ENCODE results near the gene CDKN1A.
"Not testable (repeated sequence)": the region's sequence is repeated elsewhere in the genome, so short reads cannot be mapped to it uniquely, and the experiment has no call there.

The CDKN1A gene

DNA sequence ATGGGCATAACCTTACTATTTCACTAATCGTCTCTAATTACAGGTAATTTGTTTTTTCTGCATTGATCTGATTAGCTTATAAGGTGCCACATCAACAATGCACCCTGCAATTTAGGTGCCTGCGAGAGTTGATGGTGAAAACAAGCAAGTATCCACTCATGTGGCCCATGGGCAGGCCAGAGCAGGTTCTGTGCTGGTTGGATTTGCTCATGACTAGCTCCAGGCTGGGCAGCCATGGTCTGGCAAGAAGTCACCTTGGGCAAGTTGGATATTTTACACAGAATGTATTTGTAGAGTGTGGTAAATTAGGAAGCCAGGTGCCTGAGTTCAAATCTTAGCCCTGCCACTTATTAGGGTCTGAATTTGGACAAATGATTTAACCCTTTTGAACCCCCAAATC, 44.4 kb downstream of the CDKN1A start:
- DNase-seq: no peak

DNA sequence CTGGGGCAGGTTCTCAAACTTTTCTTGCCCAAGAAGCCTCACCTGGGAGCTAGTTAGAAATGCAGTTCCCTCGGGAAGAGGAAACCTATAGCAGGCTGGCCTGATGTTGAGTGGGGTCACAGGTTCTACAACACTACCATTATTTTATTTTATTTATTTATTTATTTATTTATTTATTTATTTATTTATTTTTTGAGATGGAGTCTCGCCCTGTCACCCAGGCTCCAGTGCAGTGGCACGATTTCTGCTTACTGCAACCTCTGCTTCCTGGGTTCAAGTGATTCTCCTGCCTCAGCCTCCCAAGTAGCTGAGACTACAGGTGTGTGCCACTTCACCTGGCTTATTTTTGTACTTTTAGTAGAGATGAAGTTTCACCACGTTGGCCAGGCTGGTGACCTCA, 45.5 kb downstream of the CDKN1A start:
- DNase-seq: not testable (repeated sequence)

DNA sequence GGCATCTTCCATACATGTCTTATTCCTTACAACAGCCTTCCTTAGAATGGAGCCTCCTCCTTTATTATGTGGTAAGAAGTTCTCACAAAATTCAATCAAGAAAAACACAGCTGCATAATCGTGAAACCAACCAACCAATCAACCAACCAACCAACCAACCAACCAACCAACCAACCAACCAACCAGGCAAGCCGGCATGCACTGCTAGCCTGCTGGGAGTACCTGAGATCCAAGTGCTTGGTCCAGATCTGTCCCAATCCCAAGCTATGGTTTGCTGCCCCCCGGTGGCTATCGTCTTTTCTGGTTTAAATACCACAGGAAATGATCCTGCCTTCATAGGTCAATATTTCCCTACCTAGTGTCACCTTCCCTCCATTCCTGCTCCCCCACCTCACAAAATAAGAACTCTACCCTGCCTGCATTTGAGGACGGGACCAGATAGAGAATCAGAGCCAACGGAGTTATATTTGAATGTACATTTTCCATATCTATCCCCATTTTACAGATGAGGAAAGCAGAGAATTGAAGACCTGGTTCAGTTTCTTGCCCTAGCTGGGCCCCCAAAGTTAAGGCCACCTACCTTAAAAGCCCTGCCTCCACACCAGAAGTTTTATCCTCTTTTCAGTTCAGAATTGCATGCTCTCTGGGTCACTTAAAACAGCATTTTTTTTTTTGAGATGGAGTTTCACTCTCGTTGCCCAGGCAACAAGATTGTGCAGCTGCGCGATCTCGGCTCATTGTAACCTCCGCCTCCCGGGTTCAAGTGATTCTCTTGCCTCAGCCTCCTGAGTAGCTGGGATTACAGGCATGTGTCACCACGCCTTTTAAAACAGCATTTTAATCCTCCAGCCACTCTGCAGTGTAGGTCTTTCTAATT, 46.2 kb downstream of the CDKN1A start:
- peak; percentile 50 for DNase-seq

DNA sequence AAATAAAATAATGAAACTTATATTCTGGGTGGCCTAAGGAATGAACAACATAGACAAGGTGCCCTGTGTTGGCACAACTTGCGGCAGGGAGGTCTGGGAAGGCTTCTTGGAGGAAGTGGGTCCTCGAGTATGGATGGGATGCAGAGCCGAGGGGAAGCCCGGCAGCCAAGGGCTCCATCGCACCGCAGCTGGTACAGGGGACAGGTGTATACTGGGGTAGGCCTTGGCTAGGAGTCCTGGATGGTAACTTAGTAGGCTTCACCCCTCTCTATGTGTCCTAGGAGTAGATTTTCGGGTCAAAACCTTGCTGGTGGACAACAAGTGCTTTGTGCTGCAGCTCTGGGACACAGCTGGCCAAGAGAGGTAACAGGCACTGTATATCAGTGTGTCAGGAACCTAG, 47.1 kb downstream of the CDKN1A start:
- no peak for DNase-seq

DNA sequence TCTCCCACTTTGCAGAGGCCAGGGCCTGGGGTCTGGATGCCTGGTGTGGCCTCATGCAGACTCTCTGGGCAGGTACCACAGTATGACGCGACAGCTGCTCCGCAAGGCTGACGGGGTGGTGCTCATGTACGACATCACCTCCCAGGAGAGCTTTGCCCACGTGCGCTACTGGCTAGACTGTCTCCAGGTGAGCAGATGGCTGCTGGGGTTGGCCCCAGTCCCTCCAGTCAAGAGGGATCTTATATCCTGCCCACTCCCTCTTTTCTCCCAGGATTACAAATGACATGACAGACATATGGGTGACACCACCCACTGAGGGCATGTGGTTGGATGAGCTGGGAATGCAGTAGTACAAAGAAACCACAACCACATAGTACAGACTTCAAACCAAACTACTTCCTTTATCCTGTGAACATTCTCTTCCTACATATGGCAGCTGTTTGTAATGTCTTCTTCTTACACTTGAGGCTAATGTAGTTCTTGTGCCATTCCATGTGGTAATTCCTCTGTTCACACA, 49.0 kb downstream of the CDKN1A start:
- no peak for DNase-seq

DNA sequence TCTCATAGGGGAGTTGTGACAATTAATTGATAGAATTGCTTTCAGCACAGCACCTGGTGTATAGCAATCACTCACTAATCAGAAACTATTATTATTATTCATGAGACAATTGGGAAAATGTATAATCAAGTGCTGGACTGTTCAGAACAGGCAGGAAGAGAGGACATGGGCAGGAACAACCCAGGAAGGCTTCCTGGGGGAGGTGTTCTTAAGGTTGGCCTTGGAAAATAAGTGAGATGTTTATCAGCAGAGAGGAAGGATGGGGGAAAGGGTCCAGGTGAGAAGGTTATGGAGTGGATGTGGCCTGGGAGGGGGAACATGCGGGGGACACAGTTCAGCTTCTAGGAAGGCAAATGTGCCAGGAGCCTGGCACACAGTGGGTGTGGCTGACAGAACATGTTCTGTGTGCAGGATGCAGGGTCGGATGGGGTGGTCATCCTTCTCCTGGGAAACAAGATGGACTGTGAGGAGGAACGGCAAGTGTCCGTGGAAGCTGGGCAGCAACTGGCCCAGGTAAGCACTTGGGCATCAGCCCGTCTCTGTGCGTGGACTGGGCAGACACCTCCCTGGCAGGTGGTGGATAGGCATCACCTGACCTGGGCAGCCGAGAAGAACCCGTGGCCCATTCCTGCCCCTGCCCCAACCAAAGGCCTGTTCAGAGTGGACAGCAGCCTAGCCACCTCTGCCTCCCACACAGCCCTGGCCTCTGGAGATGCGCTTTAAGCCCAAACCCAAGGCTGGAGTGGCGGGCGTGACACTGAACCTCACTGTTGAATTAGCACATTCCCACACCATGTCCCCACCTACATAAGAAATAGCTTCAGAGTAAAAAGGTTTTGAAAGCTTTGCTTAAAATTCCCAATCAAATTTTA, 50.0 kb downstream of the CDKN1A start:
- DNase-seq: no peak

DNA sequence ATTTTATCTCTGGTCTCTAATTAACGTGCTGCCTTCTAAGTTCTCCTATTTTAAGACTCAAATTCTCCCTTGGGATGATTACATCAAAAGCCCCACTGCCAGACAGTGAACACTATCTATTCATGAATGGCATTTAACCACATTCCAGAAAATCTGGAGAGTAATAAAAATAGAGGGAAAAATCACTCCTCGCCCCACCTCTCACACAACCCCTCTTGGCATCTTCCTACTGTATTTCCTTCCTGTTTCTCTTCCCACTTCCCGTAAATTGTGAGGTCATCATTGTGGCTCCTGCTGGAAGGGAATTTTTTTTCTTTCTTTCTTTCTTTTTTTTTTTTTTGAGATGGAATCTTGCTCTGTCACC, 50.6 kb downstream of the CDKN1A start:
- DNase-seq: no peak

DNA sequence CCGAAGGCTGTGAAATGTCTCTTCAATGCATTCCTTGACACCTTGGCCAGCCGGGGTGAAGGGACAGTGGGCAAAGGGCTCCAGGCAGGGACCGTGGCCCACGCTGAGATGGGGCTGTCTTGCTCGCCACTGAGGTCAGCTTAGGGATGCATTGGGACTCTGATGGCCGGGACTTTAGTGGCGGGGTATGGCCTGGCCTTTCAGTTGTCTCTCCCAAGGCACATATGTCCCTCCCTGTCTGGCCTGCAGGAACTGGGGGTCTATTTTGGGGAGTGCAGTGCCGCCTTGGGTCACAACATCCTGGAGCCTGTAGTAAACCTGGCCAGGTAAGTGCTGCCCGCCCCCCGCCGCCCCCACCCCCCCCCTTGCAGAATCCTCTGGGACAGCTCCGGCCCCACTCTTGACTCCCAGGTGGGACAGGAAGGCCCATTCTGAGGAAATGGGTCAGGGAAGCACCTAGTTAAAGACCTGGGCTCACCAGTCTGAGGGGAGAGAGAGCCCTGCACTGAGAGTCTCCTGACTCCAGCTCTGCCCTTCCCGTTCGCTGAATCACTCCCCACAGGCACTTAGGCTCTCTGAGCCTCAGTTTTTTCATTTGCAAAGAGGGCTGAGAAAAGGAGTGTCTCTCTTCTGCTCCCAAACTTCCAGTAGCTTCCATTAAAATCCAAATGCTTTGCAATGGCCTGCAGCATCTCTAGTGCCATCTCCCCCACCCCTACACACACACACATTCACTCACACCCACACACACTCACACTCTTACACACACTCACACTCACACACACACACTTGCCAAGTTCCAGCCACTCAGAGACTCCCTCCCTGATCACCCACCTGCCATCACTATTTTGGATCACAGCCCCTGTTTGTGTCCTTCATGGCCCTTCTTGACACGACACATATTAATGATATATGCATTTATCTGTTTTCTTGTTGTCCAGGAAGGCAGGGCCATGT, 52.2 kb downstream of the CDKN1A start:
- DNase-seq: no peak

DNA sequence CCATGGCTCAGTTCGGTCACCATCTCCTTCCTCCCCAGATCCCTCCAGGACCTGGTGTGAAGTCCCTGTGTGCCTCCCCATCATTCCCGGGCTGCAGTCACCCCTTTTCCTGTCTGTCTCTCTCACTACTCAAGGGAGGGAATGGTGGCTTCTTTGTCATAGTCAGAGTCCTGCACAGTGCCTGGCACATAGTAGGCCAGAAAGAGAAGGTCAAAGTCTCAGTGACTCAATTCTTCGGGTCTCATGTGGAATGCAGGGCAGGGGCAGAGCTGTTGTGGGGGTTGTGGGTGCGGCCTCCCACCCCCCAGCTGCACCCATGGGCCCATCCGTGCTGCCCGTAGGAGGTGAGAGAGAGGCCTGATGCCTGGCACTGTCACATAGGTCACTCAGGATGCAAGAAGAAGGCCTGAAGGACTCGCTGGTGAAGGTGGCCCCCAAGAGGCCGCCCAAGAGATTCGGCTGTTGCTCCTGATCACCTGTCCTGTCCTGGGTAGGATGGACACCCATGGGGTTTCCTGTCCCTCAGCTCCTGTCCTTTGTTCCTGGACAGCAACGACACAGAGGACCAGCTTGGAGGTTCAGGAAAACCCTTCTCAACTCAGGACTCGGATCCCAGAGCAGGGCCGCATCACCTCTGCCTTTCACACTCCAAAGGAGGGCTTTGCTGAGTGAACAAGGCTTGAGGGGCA, 53.3 kb downstream of the CDKN1A start:
- no peak for DNase-seq

DNA sequence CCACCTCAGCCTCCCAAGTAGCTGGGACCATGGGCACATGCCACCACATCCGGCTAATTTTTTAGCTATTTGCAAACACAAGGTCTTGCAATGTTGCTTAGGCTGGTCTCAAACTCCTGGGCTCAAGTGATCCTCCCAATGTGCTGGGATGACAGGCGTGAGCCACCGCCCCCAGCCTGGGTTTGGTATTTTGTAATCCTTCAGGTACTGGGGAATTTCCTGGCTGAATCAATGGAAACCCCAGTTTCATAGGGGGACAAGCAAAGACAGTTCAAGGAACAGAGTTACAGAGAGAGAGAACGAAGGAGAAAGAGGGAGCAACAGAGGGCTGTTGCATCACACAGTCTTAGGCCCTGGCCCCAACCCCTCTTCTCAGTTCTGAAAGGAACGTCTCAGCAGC, 54.8 kb downstream of the CDKN1A start:
- no peak for DNase-seq

DNA sequence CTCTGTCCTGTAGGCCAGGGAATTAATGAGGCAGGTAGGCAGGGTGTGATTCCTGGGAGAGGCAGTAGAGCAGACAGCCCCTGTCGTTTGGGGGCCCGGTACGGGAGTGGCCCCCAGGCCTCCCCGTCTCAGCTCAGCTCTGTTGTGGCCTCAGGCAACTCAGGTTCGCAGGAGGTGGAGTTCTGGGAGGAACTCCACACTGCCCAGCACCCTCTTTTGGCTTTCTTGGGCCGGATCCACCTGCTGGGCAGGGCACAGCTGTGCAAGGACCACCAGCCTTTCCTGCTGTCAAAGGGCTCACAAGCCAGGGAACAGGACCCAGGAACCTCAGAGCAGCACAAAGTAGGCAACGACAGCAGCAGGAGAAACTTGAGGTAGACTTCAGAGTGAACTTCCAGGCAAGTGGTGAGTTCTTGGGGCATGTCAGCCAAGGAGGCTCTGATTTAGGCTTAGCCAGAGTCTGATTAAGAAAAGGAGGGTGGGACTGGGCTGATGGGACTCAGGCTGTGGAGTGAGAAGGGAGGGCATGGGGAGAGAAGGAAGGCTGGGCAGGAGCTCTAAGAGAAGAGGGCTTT, 56.1 kb downstream of the CDKN1A start:
- DNase-seq: no peak

DNA sequence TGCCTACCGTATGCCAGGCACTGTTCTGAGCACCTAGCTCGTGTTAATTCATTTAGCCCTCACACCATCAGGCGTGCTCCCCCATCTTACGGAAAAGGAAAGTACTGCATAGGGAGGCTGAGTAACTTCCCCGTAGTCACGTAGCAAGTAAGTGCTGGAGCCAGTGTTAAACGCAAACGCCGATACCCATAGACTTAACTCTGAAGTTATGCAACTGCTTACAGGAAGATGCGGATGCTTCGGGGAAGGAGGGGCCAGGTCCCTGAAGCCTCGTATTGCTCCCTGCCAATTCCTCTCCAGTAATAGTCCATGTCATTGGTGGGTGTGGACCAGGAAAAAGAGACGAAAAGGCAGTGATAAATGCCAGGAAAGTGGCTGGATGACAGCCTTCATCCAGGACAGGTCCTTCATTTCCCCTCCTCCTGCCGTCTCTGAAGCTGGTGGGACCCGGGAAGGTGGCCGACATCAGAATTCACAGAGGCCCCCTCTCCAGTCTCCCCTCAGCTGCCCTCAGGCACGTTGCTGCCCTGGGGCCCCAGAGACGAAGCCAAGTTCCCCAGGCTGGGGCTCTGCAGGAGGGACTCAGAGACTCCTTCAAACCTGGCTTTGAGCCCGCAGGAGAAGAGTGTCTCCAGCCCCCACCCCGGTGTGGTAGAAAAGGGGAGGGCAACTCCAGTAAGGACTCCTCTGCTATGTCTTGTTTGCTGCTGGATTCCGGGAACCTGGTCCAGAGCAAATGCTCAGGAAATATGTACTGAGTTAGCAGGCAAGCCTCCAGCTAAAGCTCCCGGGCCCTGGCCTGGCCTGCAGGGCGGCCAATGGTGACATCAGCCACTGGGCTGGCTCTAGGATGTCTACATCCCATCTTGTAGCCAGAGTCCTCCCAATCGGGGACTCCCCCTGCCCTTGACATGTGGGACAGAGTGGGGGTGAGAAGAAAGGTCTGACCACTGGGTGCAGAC, 56.9 kb downstream of the CDKN1A start:
- DNase-seq: no peak

Measured in activated CD4-positive, CD25-positive, alpha-beta regulatory T cell treated with anti-CD3 and anti-CD28 coated beads, Interleukin-2, amount 50 U/mL, for 72 hours (primary cell).